Activated CD8-positive, alpha-beta memory T cell treated with anti-CD3 and anti-CD28 coated beads, Interleukin-2, amount 50 U/mL, for 1 hour (primary cell): ENCODE measurements around the gene COL9A3.

Experiments used
- DNase-seq: peaks from one replicate; pipeline ENCODE4 v3.0.0-alpha.2; 2020; ENCODE audit errors: extremely low read depth

COL9A3 gene

GRCh38 chr20:62880147-62880934 lies 63.5 kb downstream of the COL9A3 start:
- DNase-seq: no peak

GRCh38 chr20:62880935-62881661 lies 64.2 kb downstream of the COL9A3 start:
- DNase-seq: no peak

GRCh38 chr20:62881662-62882395 lies 65.0 kb downstream of the COL9A3 start:
- no peak for DNase-seq

GRCh38 chr20:62882426-62882825 lies 65.6 kb downstream of the COL9A3 start:
- no peak for DNase-seq

- no peak for DNase-seq
These were observed 67.7 kb downstream of the COL9A3 start for GRCh38 chr20:62884556-62884955.

- DNase-seq: no peak
These were observed 68.4 kb downstream of the COL9A3 start for GRCh38 chr20:62885046-62885895.

GRCh38 chr20:62885896-62886708 lies 69.3 kb downstream of the COL9A3 start:
- DNase-seq: no peak

- no peak for DNase-seq
These were observed 69.8 kb downstream of the COL9A3 start for GRCh38 chr20:62886709-62887058.

- no peak for DNase-seq
These were observed 70.5 kb downstream of the COL9A3 start for GRCh38 chr20:62887152-62887859.

GRCh38 chr20:62887860-62888239 lies 71.0 kb downstream of the COL9A3 start:
- DNase-seq: no peak

GRCh38 chr20:62888406-62888805 lies 71.6 kb downstream of the COL9A3 start:
- no peak for DNase-seq

- no peak for DNase-seq
These were observed 72.1 kb downstream of the COL9A3 start for GRCh38 chr20:62888910-62889309.

- no peak for DNase-seq
These were observed 72.6 kb downstream of the COL9A3 start for GRCh38 chr20:62889411-62889810.

GRCh38 chr20:62889871-62890270 lies 73.0 kb downstream of the COL9A3 start:
- DNase-seq: no peak

GRCh38 chr20:62890444-62890843 lies 73.6 kb downstream of the COL9A3 start:
- no peak for DNase-seq
